ENCODE results near the gene YIPF5.
A peak's percentile ranks its signal among the peaks of the same experiment; 100 is the strongest.

The YIPF5 gene

GRCh38 chr5:144177548-144177947, 7.1 kb upstream of the YIPF5 start:
- no peak for DNase-seq

GRCh38 chr5:144173766-144174165, 3.3 kb upstream of the YIPF5 start:
- DNase-seq: no peak

GRCh38 chr5:144169904-144170275, 569 bp downstream of the YIPF5 start:
- no peak for DNase-seq

- DNase-seq: no peak
These were observed 2.5 kb downstream of the YIPF5 start for GRCh38 chr5:144167998-144168397.

- DNase-seq: no peak
These were observed 3.8 kb downstream of the YIPF5 start for GRCh38 chr5:144166696-144167095.

- DNase-seq: no peak
These were observed 7.8 kb downstream of the YIPF5 start for GRCh38 chr5:144162686-144163085.

- no peak for DNase-seq
These were observed 13.7 kb downstream of the YIPF5 start for GRCh38 chr5:144156767-144157171.

- no peak for DNase-seq
These were observed 19.4 kb downstream of the YIPF5 start for GRCh38 chr5:144151026-144151425.

- DNase-seq: no peak
These were observed 25.3 kb downstream of the YIPF5 start for GRCh38 chr5:144144956-144145751.

GRCh38 chr5:144143625-144144024, 26.8 kb downstream of the YIPF5 start:
- DNase-seq: no peak

- no peak for DNase-seq
These were observed 27.7 kb downstream of the YIPF5 start for GRCh38 chr5:144142824-144143162.

GRCh38 chr5:144142139-144142823, 28.2 kb downstream of the YIPF5 start:
- peak in 1 of 2 donors; percentile 2 for DNase-seq

GRCh38 chr5:144141585-144141984, 28.9 kb downstream of the YIPF5 start:
- no peak for DNase-seq

GRCh38 chr5:144139586-144139985, 30.9 kb downstream of the YIPF5 start:
- DNase-seq: no peak

GRCh38 chr5:144135113-144135762, 35.2 kb downstream of the YIPF5 start:
- no peak for DNase-seq

GRCh38 chr5:144134194-144134826, 36.1 kb downstream of the YIPF5 start:
- DNase-seq: no peak

- DNase-seq: no peak
These were observed 37.3 kb downstream of the YIPF5 start for GRCh38 chr5:144133050-144133633.

- DNase-seq: no peak
These were observed 39.2 kb downstream of the YIPF5 start for GRCh38 chr5:144131261-144131660.

GRCh38 chr5:144130306-144130705, 40.2 kb downstream of the YIPF5 start:
- DNase-seq: no peak

- DNase-seq: no peak
These were observed 41.6 kb downstream of the YIPF5 start for GRCh38 chr5:144128844-144129243.

- DNase-seq: no peak
These were observed 43.8 kb downstream of the YIPF5 start for GRCh38 chr5:144126707-144127106.

GRCh38 chr5:144125163-144125726, 45.2 kb downstream of the YIPF5 start:
- no peak for DNase-seq

GRCh38 chr5:144122641-144123040, 47.8 kb downstream of the YIPF5 start:
- no peak for DNase-seq
